Epithelial cell of prostate (primary cell): ENCODE results near the gene TMX4.
"Not testable (repeated sequence)": the region's sequence is repeated elsewhere in the genome, so short reads cannot be mapped to it uniquely, and the experiment has no call there.

ENCODE experiments used
- DNase-seq: peaks from one replicate; pipeline ENCODE4 v3.0.0-alpha.2; 2011; ENCODE audit warnings: low read depth, low spot score
- H3K27ac ChIP-seq: fragments of 450-650 bp; 2 replicates; pipeline ENCODE4 v1.5.1; 2017; ENCODE audit warnings: mild to moderate bottlenecking

Gene TMX4

DNA sequence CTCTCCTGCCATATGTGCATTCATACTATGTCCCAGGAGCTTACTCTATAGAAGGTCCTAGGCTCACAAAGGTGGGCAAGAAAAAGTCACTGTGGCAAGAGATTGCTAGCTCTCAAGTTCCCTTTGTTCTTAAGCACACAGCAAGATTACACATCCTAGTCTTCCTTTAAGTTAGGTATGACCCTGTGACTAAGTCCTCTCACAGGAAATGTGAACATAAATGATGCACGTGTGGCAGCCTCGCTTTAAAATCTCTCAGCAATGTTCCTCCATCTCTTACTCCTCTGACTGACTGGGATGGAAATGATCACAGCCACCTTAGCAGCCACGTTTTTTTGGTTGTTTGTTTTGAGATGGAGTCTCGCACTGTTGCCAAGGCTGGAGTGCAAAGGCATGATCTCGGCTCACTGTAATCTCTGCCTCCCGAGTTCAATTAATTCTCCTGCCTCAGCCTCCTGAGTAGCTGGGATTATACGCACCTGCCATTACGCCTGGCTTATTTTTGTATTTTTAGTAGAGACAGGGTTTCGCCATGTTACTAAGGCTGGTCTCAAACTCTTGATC, 43.6 kb downstream of the TMX4 start:
- H3K27ac ChIP-seq: no peak overlapping the region

GRCh38 chr20:7974785-7975435, 44.7 kb downstream of the TMX4 start:
- no peak overlapping the region for H3K27ac ChIP-seq
- no peak for DNase-seq

More for the DNA sequence above, 43.6 kb downstream of the TMX4 start:
- DNase-seq: no peak

DNA sequence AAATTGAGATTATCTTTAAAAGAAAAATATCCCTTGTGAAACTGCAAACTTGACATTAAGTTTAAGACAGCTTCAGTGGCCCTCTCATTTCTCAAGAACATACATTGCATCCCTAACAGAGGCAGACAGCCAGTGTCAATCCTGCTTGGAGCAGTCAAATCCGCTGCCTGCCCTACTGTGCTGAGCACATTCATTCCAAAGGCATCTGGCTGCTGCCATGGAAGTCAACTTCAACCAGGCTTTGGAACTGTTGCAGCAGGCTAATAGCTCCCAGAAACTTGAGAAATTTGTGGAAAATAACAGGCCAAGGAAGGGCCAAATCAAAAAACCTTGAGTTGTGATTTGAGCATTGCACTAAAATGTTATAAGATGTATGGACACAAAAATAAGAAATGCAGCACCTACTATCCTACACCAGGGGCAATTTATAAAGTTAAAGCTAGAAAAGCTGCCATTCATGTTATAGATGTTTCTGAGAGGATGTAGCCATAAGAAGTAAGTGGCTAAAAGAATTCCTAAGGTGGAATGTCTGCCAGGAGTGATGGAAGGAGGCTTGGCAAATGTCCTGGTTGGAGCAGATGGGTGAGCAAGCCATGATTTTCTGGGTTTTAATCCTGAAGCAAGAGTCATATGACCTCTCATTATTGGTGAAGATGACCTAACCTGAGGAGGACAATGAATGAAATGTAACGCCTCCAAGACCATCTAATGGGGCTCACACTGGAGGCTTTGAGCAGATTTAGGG, 47.9 kb downstream of the TMX4 start:
- no peak for DNase-seq
- H3K27ac ChIP-seq: no peak overlapping the region

GRCh38 chr20:7967199-7967844, 52.2 kb downstream of the TMX4 start:
- no peak for DNase-seq
- H3K27ac ChIP-seq: peak overlapping the region; percentile 9

GRCh38 chr20:7966176-7966575, 53.4 kb downstream of the TMX4 start:
- no peak overlapping the region for H3K27ac ChIP-seq
- DNase-seq: no peak

DNA sequence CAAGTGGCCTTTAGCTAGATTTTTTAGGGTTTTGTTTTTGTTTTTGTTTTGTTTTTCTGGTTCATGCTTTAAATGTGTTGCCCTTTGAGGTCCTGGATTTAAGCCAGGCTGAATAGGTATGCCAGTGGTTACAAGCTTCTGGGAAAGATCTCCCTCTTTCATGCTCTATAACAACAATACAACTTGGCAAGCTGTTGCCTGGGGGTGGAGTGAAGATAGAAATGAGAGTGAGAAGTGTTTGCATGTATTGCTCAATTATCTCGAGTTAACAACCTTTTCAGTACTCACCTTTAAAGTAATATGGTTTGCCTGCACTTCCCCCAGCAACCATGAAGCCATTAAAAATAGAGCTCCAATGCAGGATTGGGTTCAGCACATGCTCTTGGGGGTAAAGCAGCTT, 60.1 kb downstream of the TMX4 start:
- H3K27ac ChIP-seq: no peak overlapping the region
- no peak for DNase-seq

- DNase-seq, H3K27ac ChIP-seq: not testable (repeated sequence)
Observed at GRCh38 chr20:7956561-7956960, 63.0 kb downstream of the TMX4 start.

GRCh38 chr20:7950387-7950786, 69.2 kb downstream of the TMX4 start:
- no peak overlapping the region for H3K27ac ChIP-seq
- DNase-seq: no peak

GRCh38 chr20:7943891-7944290, 75.7 kb downstream of the TMX4 start:
- DNase-seq: no peak
- H3K27ac ChIP-seq: no peak overlapping the region

GRCh38 chr20:7940341-7940740, 79.2 kb downstream of the TMX4 start, which contains the start of gene HAO1:
TSS of gene HAO1 (minus strand) at chr20:7940458. CDS start at chr20:7940422, 36 bp downstream.
- no peak for DNase-seq
- H3K27ac ChIP-seq: no peak within 1 kb of the TSS

- DNase-seq: no peak
- no peak overlapping the region for H3K27ac ChIP-seq
Observed at GRCh38 chr20:7939663-7940062, 79.9 kb downstream of the TMX4 start.

DNA sequence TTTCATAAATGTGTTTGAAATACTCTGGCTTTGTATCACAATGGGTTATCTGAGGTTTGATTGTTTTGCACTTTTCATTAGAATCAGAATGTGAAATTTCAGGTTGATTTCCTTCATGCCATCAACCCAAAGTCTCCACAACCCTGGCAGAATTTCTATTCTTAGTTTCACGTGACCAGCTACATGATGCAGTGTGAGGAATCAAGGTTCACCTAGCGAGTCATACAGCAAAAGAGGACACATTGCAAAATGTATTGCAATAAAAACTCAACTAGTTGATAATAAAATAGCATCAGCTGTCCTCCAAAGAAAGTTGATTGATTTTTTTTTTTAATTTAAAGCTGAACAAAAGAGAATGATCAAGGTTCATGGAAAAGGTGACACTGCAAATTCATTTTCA, 81.5 kb downstream of the TMX4 start:
- no peak overlapping the region for H3K27ac ChIP-seq
- DNase-seq: no peak

- no peak overlapping the region for H3K27ac ChIP-seq
- no peak for DNase-seq
Observed at GRCh38 chr20:7937328-7937727, 82.2 kb downstream of the TMX4 start.

GRCh38 chr20:7935027-7935551, 84.5 kb downstream of the TMX4 start:
- no peak for DNase-seq

GRCh38 chr20:7933346-7933745, 86.2 kb downstream of the TMX4 start:
- no peak overlapping the region for H3K27ac ChIP-seq
- no peak for DNase-seq

More at GRCh38 chr20:7935027-7935551, 84.5 kb downstream of the TMX4 start:
- no peak overlapping the region for H3K27ac ChIP-seq

DNA sequence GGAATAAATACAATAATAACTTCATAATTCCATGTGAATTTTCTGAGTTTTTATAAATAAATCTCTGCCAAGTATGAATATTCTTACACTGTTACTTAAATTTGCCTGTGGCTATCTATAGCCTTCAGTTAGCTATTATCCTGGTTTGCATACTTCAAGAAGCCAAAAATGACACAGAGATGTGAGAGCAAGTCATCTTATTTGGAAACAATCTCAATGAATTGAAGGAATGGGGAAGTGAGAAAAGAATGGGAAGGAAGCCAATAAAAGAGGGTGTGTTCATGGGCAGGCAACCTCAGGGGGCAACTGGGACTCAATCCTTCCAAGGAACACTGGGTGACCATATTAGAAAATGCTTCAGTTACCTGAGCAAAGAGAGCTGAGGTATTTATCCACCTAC, 89.2 kb downstream of the TMX4 start:
- no peak for DNase-seq
- H3K27ac ChIP-seq: no peak overlapping the region
